PC-3 (cell line): ENCODE measurements around the gene AP3S1.
"Not testable (repeated sequence)": the region's sequence is repeated elsewhere in the genome, so short reads cannot be mapped to it uniquely, and the experiment has no call there.

Source experiments
- EZH2 ChIP-seq: fragments of 300-600 bp; sonication (generic); IDR thresholded peaks from one replicate; pipeline ENCODE4 v1.6.1; 2017; ENCODE audit warnings: antibody characterized with exemption, mild to moderate bottlenecking, low read length; ENCODE audit not compliant: unreplicated experiment
- EZH2phosphoT487 ChIP-seq: fragments of 300-600 bp; sonication (generic); IDR thresholded peaks from 2 replicates; pipeline ENCODE4 v1.6.1; 2018; ENCODE audit warnings: mild to moderate bottlenecking, antibody characterized with exemption, low read length, borderline replicate concordance
- TF ChIP-seq, protein P1 (sequence below): fragments of 300-600 bp; sonication (generic); conservative IDR thresholded peaks from 2 replicates; pipeline ENCODE4 v1.5.1; 2017; ENCODE audit warnings: antibody characterized with exemption, low read depth, mild to moderate bottlenecking, low read length

DNA sequence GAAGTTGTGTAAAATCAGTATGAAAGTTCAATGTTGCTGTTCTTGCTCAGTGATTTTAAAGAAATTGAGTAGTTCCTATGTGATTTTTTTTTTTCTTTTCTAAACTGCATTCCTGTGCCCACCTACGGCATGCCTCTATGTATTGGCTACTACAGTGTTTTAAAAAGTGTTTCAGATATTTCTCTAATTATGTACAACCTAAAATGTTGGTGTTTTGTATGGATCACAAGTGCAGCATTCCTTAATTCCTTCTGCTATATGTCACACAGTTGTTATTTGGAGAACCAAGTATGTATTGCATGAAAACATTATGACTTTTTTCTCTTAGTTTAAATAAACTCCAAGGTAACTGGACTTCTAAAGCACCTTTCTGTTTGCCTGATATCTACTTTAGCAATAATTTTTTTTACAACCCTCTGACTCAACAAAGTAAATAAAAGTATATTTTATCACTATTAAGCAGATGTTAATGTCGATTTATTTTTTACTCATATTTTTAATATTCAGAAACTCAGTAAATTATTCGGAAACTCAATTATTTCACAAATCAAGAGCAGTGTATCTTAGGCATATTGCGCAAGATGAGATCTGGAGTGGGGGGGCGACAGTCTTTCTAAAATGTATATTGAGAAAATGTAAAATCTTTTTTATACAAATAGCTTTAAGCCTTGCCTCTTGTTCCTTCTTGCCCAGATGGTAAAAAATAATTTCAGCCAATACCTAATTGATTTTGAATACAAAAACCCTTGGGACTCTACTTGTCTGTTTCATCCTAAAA is 72.1 kb downstream of the AP3S1 start:
- TF ChIP-seq, protein P1, sequence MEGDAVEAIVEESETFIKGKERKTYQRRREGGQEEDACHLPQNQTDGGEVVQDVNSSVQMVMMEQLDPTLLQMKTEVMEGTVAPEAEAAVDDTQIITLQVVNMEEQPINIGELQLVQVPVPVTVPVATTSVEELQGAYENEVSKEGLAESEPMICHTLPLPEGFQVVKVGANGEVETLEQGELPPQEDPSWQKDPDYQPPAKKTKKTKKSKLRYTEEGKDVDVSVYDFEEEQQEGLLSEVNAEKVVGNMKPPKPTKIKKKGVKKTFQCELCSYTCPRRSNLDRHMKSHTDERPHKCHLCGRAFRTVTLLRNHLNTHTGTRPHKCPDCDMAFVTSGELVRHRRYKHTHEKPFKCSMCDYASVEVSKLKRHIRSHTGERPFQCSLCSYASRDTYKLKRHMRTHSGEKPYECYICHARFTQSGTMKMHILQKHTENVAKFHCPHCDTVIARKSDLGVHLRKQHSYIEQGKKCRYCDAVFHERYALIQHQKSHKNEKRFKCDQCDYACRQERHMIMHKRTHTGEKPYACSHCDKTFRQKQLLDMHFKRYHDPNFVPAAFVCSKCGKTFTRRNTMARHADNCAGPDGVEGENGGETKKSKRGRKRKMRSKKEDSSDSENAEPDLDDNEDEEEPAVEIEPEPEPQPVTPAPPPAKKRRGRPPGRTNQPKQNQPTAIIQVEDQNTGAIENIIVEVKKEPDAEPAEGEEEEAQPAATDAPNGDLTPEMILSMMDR: not testable (repeated sequence)
- not testable (repeated sequence) for TF ChIP-seq EZH2, EZH2phosphoT487
